ENCODE results near the gene PKDCC. TPM values are rescaled to one million over a fixed set of nuclear protein-coding genes. Genes with fewer than 3 reads are reported as not detected.

The PKDCC gene
- total RNA-seq, 6 experiments from 2014 or later = not detected

DNA sequence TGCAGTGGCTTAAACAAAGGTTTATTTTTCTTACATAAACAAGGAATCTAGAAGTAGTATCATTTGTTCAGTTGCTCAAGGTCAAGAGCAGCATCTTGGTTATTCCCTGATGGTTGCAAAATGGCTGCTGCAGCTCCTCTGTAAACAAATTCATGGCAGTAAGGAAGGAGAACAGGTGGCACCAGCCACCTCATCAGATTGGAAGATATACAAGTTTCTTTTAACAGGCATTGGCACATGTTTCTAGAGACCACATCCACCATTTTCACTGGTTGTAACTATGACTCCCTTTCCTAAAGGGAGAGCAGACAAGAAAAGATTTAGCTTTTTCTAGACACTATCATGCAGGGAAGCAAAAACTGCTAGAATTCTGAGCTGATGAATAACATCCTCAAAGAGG is 46.3 kb downstream of the PKDCC start:
- Mint-ChIP-seq H3K4me1 (ENCODE audit: low read depth) (peaks cover 31% of the 10 kb centered on the region), H3K4me3 (no peak overlapping the region), H3K27ac (no peak overlapping the region), H3K27me3 (ENCODE audit: insufficient read depth) (peaks cover 16% of the 10 kb centered on the region), H3K36me3 (ENCODE audit: low read depth) (no peaks in the 10 kb centered on the region), H3K9me3 (no peaks in the 10 kb centered on the region)
- DNase-seq = no peak
- TF ChIP-seq, protein P1, sequence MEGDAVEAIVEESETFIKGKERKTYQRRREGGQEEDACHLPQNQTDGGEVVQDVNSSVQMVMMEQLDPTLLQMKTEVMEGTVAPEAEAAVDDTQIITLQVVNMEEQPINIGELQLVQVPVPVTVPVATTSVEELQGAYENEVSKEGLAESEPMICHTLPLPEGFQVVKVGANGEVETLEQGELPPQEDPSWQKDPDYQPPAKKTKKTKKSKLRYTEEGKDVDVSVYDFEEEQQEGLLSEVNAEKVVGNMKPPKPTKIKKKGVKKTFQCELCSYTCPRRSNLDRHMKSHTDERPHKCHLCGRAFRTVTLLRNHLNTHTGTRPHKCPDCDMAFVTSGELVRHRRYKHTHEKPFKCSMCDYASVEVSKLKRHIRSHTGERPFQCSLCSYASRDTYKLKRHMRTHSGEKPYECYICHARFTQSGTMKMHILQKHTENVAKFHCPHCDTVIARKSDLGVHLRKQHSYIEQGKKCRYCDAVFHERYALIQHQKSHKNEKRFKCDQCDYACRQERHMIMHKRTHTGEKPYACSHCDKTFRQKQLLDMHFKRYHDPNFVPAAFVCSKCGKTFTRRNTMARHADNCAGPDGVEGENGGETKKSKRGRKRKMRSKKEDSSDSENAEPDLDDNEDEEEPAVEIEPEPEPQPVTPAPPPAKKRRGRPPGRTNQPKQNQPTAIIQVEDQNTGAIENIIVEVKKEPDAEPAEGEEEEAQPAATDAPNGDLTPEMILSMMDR (IDR thresholded peaks at IDR 0.05) = no peak

DNA sequence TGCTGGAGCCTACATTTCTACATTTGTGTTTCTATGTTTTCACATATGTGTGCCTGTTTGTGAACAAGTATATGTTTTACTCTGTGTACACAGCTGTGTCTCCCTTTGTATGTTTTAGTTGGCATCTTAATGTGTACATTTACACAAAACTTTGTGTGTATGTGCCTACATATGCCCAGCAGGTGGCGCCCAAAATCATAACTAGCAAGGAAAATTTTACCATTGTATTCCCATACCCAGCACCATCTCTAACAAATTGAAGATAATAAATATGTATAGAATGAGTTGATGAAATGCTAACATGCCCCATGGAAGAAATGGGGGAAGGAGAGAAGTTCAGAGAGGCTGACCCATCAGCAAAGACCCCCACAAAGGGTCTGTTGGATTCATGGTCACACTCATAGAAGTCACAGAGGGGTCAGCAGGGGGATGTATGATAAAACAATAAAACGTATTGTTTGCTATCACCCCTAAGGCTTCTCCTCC is 48.1 kb downstream of the PKDCC start:
- TF ChIP-seq, protein P1 (IDR thresholded peaks at IDR 0.05) = peak; percentile 96
- H3K4me3 Mint-ChIP-seq = no peak overlapping the region
- peaks cover 11% of the 10 kb centered on the region for H3K36me3 Mint-ChIP-seq (ENCODE audit: low read depth)
- peaks cover 11% of the 10 kb centered on the region for H3K9me3 Mint-ChIP-seq
- DNase-seq = peak; percentile 59
- H3K27me3 Mint-ChIP-seq (ENCODE audit: insufficient read depth) = peaks cover 8% of the 10 kb centered on the region
- H3K27ac Mint-ChIP-seq = no peak overlapping the region
- peaks cover 47% of the 10 kb centered on the region for H3K4me1 Mint-ChIP-seq (ENCODE audit: low read depth)

DNA sequence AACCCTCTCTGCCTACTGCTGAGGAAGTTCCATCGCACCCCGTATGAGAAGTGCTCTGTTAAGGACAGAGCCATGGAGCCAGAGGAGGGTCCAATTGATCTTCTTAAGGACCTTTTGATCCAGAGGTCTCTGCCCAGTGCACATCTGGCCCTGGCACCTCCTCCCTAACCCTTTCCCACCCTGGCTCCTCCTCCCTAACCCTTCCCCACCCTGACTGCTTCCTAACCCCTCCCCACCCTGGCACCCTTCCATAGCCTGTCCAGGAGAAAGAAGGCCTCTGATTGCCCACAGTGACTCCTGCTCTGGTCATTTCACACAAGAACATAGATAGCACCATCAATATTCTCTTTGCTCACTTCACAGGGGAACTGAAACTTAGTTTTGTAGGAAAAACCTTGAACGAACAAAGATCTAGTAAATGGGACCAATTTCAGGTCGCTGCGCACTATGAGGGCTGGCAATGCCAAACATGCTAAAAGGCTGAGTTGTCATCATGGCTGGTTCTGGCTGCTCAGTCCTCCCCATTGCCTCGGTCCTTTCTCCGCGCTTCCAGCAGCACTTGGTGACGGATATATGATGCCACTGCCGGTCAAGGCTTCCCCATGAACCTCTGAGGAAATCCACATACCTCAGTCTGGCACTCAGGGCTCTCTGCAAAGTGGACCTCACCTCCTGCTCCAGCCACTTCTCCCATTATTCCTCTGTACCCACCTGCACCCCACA is 49.2 kb downstream of the PKDCC start:
- peaks cover 8% of the 10 kb centered on the region for H3K27me3 Mint-ChIP-seq (ENCODE audit: insufficient read depth)
- H3K27ac Mint-ChIP-seq = peak overlapping the region; percentile 8; the same call in 1 of the 2 replicates
- no peak overlapping the region for H3K4me3 Mint-ChIP-seq
- no peak for DNase-seq
- H3K9me3 Mint-ChIP-seq = peaks cover 11% of the 10 kb centered on the region
- H3K4me1 Mint-ChIP-seq (ENCODE audit: low read depth) = peaks cover 49% of the 10 kb centered on the region
- H3K36me3 Mint-ChIP-seq (ENCODE audit: low read depth) = peaks cover 11% of the 10 kb centered on the region
- TF ChIP-seq, protein P1 (IDR thresholded peaks at IDR 0.05) = no peak

DNA sequence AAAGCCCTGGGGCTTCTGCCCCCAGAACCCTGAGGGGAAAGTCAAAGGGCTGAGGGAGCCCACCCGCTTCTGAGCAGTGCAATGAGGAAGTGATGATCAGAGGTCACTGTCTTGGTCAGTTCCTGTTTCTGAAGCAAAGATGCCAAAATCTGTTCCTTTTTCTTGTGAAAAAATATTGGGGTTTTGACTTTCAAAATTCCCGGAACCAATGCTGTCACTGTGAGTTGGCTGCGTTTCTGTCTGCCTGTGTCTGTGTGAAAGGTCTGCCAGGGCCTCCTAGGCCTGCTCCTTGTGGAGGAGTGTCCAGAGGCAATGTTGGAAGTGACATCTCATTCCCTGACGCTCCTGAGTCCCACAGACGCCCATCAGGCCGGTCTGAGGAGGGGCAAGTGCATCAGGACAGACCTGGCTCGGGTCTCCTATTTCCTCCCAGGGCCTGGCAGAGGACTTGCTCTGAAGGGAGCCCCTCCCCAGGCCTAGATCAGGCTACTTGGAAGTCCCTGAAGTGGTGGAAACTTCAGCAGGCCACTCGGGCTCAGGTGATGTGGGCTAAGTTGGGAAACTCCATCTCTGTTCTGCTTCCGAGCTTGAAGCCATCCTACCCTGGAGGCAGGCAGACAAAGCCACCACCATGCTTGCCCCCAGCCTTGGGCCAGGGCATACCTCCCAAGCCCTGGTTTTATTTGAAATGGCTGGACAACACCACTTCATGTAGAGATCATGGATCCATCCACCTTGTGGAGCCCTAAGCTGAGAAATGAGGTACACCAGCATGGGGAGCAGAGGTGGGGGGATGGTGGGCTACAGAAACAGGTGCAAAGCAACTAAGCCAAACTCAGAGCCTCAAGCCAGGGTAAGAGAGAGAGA is 51.0 kb downstream of the PKDCC start:
- H3K27ac Mint-ChIP-seq = peak overlapping the region; percentile 67
- TF ChIP-seq, protein P1 (IDR thresholded peaks at IDR 0.05) = no peak
- peaks cover 11% of the 10 kb centered on the region for H3K36me3 Mint-ChIP-seq (ENCODE audit: low read depth)
- H3K4me3 Mint-ChIP-seq = no peak overlapping the region
- peaks cover 46% of the 10 kb centered on the region for H3K4me1 Mint-ChIP-seq (ENCODE audit: low read depth)
- peaks cover 11% of the 10 kb centered on the region for H3K9me3 Mint-ChIP-seq
- H3K27me3 Mint-ChIP-seq (ENCODE audit: insufficient read depth) = peaks cover 3% of the 10 kb centered on the region
- DNase-seq = no peak

DNA sequence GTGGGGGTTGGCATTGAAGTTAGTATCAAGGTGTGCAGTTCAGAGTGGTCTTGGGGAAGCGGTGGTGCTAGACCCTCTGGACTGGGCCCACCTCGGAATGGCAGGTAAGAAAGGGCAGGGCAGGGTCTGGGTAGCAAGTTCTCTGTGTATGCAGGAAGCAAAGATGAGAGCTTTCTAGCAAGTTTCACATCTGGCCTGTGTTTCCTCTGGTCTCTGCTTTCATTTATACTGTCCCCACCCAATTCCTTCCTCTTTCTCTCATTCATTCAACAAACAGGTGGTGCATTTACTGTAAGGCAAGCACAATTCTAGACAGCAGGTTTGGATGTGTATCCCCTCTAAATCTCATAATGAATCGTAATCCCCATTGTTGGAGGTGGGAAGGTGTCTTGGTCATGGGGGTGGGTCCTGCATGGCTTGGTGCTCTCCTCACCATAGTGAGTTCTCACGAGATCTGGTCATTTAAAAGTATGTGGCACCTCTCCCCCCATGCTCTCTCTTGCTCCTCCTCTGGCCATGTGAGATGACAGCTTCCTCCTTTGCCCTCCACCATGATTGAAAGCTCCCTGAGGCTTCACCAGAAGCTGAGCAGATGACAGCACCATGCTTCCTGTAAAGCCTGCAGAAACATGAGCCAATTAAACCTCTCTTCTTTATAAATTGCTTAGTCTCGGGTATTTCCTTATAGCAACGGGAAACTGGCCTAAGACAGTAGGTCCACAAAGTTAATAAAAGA is 51.8 kb downstream of the PKDCC start:
- peaks cover 11% of the 10 kb centered on the region for H3K36me3 Mint-ChIP-seq (ENCODE audit: low read depth)
- H3K27me3 Mint-ChIP-seq (ENCODE audit: insufficient read depth) = no peaks in the 10 kb centered on the region
- H3K27ac Mint-ChIP-seq = no peak overlapping the region
- H3K9me3 Mint-ChIP-seq = peaks cover 11% of the 10 kb centered on the region
- no peak overlapping the region for H3K4me3 Mint-ChIP-seq
- peaks cover 46% of the 10 kb centered on the region for H3K4me1 Mint-ChIP-seq (ENCODE audit: low read depth)
- no peak for DNase-seq
- TF ChIP-seq, protein P1 (IDR thresholded peaks at IDR 0.05) = no peak

Data from HFFc6 (cell line).